IMR-90 (cell line): ENCODE results near the gene NACC1. TPM values are rescaled to one million over a fixed set of nuclear protein-coding genes. Genes with fewer than 3 reads are reported as not detected.

Experiments used
- ATAC-seq: fragments of 200-7000 bp; cut with Tn5 transposase; 2 replicates; pipeline ENCODE4 v1.9.1; 2020; ENCODE audit warnings: low read depth, mild to moderate bottlenecking, moderate library complexity
- BruUV-seq: library from RNA; stranded (reverse); fragments of 400-500 nt; replicated peaks from 2 replicates; lab custom pipeline; 2021; lab: Mats Ljungman, UMichigan
- CTCF ChIA-PET: fragments of 300-600 bp; formaldehyde crosslinking; extraction: SDS; loops from one replicate; lab custom pipeline; 2021; ENCODE audit warnings: antibody characterized with exemption; lab: Yijun Ruan, JAX
- POLR2A ChIA-PET: fragments of 300-600 bp; sonication (Branson Sonifier 250); formaldehyde crosslinking; loops from one replicate; lab custom pipeline; 2022; ENCODE audit warnings: antibody characterized with exemption; ENCODE audit not compliant: unreplicated experiment; lab: Charles Lee
- DNase-seq: peaks from one replicate; pipeline ENCODE4 v3.0.0; 2013
- H2AFZ ChIP-seq: replicated peaks from 2 replicates; pipeline ENCODE3; 2013; ENCODE audit warnings: low read length, mild to moderate bottlenecking; ENCODE audit not compliant: poor library complexity
- H2AK5ac ChIP-seq: 2 replicates; pipeline ENCODE4 v1.6.1; 2013; ENCODE audit warnings: low read depth, low read length, inconsistent platforms
- H2AK9ac ChIP-seq: replicated peaks from 2 replicates; pipeline ENCODE3; 2013; ENCODE audit warnings: mild to moderate bottlenecking, low read depth, low read length, moderate library complexity; ENCODE audit not compliant: poor library complexity
- H2BK120ac ChIP-seq: 2 replicates; pipeline ENCODE4 v1.6.1; 2013; ENCODE audit warnings: low read depth, low read length, inconsistent platforms
- H2BK15ac ChIP-seq: 3 replicates; pipeline ENCODE4 v1.6.1; 2013; ENCODE audit warnings: low read depth, low read length, inconsistent platforms
- H2BK20ac ChIP-seq: 2 replicates; pipeline ENCODE4 v1.6.1; 2013; ENCODE audit warnings: low read depth, mild to moderate bottlenecking, inconsistent platforms, low read length, moderate library complexity
- H2BK5ac ChIP-seq: 2 replicates; pipeline ENCODE4 v1.6.1; 2013; ENCODE audit warnings: mild to moderate bottlenecking, low read depth, low read length, inconsistent platforms; ENCODE audit not compliant: poor library complexity, severe bottlenecking
- H3K14ac ChIP-seq: replicated peaks from 2 replicates; pipeline ENCODE4 v1.6.1; 2013; ENCODE audit warnings: low read depth, low read length, inconsistent platforms
- H3K18ac ChIP-seq: 2 replicates; pipeline ENCODE4 v1.6.1; 2013; ENCODE audit warnings: low read depth, low read length, control low read depth
- H3K23ac ChIP-seq: 2 replicates; pipeline ENCODE4 v1.6.1; 2013; ENCODE audit warnings: low read depth, low read length, inconsistent platforms
- H3K27ac ChIP-seq: 2 replicates; pipeline ENCODE4 v1.5.1; 2013; ENCODE audit warnings: mild to moderate bottlenecking, control low read depth, low read length; ENCODE audit not compliant: insufficient read depth
- H3K27me3 ChIP-seq: 2 replicates; pipeline ENCODE4 v1.6.1; 2013; ENCODE audit warnings: low read length; ENCODE audit not compliant: control insufficient read depth, insufficient read depth
- H3K36me3 ChIP-seq: 2 replicates; pipeline ENCODE4 v1.6.1; 2013; ENCODE audit warnings: low read length, mixed read lengths; ENCODE audit not compliant: control insufficient read depth, insufficient read depth
- H3K4ac ChIP-seq: 2 replicates; pipeline ENCODE4 v1.6.1; 2013; ENCODE audit warnings: low read depth, low read length, inconsistent platforms
- H3K4me1 ChIP-seq: 2 replicates; pipeline ENCODE4 v1.6.1; 2013; ENCODE audit warnings: low read length, mixed read lengths; ENCODE audit not compliant: control insufficient read depth, insufficient read depth
- H3K4me2 ChIP-seq: 2 replicates; pipeline ENCODE4 v1.6.1; 2013; ENCODE audit warnings: low read depth, mild to moderate bottlenecking, control low read depth, low read length, moderate library complexity
- H3K4me3 ChIP-seq: 2 replicates; pipeline ENCODE4 v1.5.1; 2013; ENCODE audit warnings: low read depth, mild to moderate bottlenecking, control low read depth, low read length, moderate library complexity; ENCODE audit not compliant: insufficient read depth
- H3K56ac ChIP-seq: 2 replicates; pipeline ENCODE4 v1.6.1; 2013; ENCODE audit warnings: low read length, inconsistent platforms; ENCODE audit not compliant: insufficient read depth; ENCODE audit errors: extremely low read depth
- H3K79me1 ChIP-seq, 2 experiments: 2 replicates each; pipeline ENCODE4 v1.6.1; 2013; ENCODE audit warnings: low read length in 2 of 2, inconsistent platforms in 1 of 2, low read depth in 1 of 2
- H3K9ac ChIP-seq: 2 replicates; pipeline ENCODE4 v1.6.1; 2013; ENCODE audit warnings: low read depth, low read length, control low read depth
- H3K9me1 ChIP-seq: 2 replicates; pipeline ENCODE4 v1.6.1; 2013; ENCODE audit warnings: low read length, inconsistent platforms; ENCODE audit not compliant: insufficient read depth
- H3K9me3 ChIP-seq: 2 replicates; pipeline ENCODE4 v1.6.1; 2013; ENCODE audit warnings: low read length; ENCODE audit not compliant: control insufficient read depth, insufficient read depth
- H4K20me1 ChIP-seq: 2 replicates; pipeline ENCODE4 v1.6.1; 2013; ENCODE audit warnings: low read length, inconsistent platforms; ENCODE audit not compliant: insufficient read depth
- H4K5ac ChIP-seq: 2 replicates; pipeline ENCODE4 v1.6.1; 2013; ENCODE audit warnings: mild to moderate bottlenecking, low read depth, low read length, control low read depth
- H4K8ac ChIP-seq, 2 experiments: 2 replicates each; pipeline ENCODE4 v1.6.1; 2013; ENCODE audit warnings: low read depth in 2 of 2, low read length in 2 of 2, control low read depth in 1 of 2, inconsistent platforms in 1 of 2
- H4K91ac ChIP-seq: 2 replicates; pipeline ENCODE4 v1.6.1; 2013; ENCODE audit warnings: low read depth, low read length, inconsistent platforms; ENCODE audit not compliant: insufficient read depth
- FOS ChIP-seq: fragments of 150-350 bp; IDR thresholded peaks from 2 replicates; pipeline ENCODE4 v1.6.1; 2016; ENCODE audit warnings: low read depth, low read length
- MAZ ChIP-seq: IDR thresholded peaks from 2 replicates; pipeline ENCODE4 v1.6.1; 2012; ENCODE audit warnings: low read depth, mild to moderate bottlenecking, low read length, improper control_type of control experiment, moderate library complexity, borderline replicate concordance
- SMC3 ChIP-seq: fragments of 150-350 bp; IDR thresholded peaks from 2 replicates; pipeline ENCODE4 v1.6.1; 2016; ENCODE audit warnings: low read depth, mild to moderate bottlenecking, antibody characterized with exemption, low read length, moderate library complexity
- WGBS, 2 experiments: methylation state at CpG; one replicate each; pipeline versions ENCODE4 v1.1.5 to v1.1.7; 2013; ENCODE audit warnings: missing lambda C conversion rate in 2 of 2; ENCODE audit not compliant: insufficient read length in 1 of 2; ENCODE audit errors: extremely low coverage in 2 of 2; 5-methylcytosine and 5-hydroxymethylcytosine counted together
- dilution Hi-C: fragments of 300-500 bp; cut with HindIII; formaldehyde crosslinking; loops from one replicate; pipeline ENCODE4 v1.14.3; 2018; ENCODE audit warnings: low sequenced_read_pairs; ENCODE audit not compliant: unreplicated experiment
- in situ Hi-C: fragments of 300-500 bp; cut with MboI; formaldehyde crosslinking; loops from 3 replicates; pipeline ENCODE4 v1.14.3; 2019; ENCODE audit warnings: low sequenced_read_pairs, inconsistent platforms, mixed read lengths
- intact Hi-C: fragments of 100-400 bp; cut with micrococcal nuclease; formaldehyde crosslinking; loops from 2 replicates; pipeline ENCODE4 v1.10.0; 2022
- polyA plus RNA-seq, 3 experiments: library from polyadenylated mRNA; depleted of rRNA; stranded (reverse); fragments of >200 nt; gene quantifications; 2 replicates each; pipeline ENCODE4 v1.2.3, GENCODE V29; 2012; ENCODE audit warnings: low replicate concordance in 1 of 3
- total RNA-seq: library from RNA; depleted of rRNA; stranded (reverse); fragments of >200 nt; gene quantifications from 2 replicates; pipeline ENCODE4 v1.2.3, GENCODE V29; 2012

The NACC1 gene
- total and polyA plus RNA-seq, 2 of the 4 experiments (the other 2 are of a cell fraction), result 42.5 to 181 TPM

DNA sequence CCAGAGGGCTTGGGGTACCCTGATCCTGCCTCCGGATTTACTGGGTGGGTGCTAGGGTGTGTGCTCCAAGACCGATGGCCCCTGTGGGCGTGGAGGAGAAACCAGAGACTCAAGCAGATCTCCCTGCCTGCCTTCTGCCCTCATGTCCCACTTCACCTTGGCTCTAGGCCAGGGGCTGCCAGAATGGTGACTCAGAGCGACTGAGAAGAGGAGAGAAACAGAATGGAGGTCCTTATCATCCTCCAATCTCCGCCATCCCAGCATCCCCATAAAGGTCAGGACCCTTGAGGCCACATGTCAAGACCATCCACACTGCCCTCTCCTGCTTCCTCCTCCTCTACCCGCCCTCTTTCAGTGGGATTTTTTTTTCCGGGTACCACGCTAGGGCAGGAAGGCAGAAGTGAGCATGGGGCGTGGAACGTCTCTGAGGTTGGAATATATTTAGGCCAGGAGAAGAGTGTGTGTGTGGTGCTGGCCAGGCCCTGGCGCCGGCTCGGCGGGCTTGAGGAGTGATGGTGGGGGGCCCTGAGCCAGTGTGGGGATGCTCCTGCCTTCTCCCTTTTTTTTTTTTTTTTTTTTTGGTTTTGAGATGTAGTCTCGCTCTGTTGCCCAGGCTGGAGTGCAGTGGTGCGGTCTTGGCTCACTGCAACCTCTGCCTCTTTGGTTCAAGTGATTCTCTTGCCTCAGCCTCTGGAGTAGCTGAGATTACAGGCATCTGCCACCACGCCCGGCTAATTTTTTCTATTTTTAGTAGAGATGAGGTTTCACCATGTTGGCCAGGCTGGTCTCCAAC is 54.5 kb downstream of the NACC1 start:
- no peak overlapping the region for H3K9ac ChIP-seq
- no peak overlapping the region for H3K4me3 ChIP-seq
- peak overlapping the region; percentile 71 for H2AFZ ChIP-seq
- peak overlapping the region; percentile 59; the same call in 1 of the 2 replicates for H3K23ac ChIP-seq
- POLR2A ChIA-PET, result no interaction called here
- peak overlapping the region; percentile 80 for H4K5ac ChIP-seq
- H3K14ac ChIP-seq, result peak overlapping the region; percentile 66
- H3K27me3 ChIP-seq, result no peaks in the 10 kb centered on the region
- H3K9me3 ChIP-seq, result no peaks in the 10 kb centered on the region
- peak; percentile 37 for ATAC-seq
- intact Hi-C loops, result no loop called here
- BruUV-seq, result no TSS peak
- peak overlapping the region; percentile 81 to 90 for H4K8ac ChIP-seq
- H2AK5ac ChIP-seq, result peak overlapping the region; percentile 94
- CTCF ChIA-PET, result interaction anchor here (0.6 kb wide), 1 partner anchor 23 kb away, joined by 3 read pairs; no protein-coding TSS in a partner anchor
- no peak overlapping the region for H3K56ac ChIP-seq
- peaks cover 19% of the 10 kb centered on the region for H3K9me1 ChIP-seq
- peak overlapping the region; percentile 93 for H2BK15ac ChIP-seq
- dilution Hi-C loops, result no loop called here
- in situ Hi-C loops, result no loop called here
- peak overlapping the region; percentile 77 for H2BK5ac ChIP-seq
- peak overlapping the region; percentile 93 for H3K4ac ChIP-seq
- peak overlapping the region; percentile 40; the same call in 1 of the 2 replicates for H3K4me2 ChIP-seq
- H4K91ac ChIP-seq, result peak overlapping the region; percentile 98
- H3K4me1 ChIP-seq, result peaks cover 16% of the 10 kb centered on the region
- TF ChIP-seq FOS (peak; percentile 46; the same call in 1 of the 2 replicates), MAZ (no peak), SMC3 (no peak)
- H2AK9ac ChIP-seq, result peak overlapping the region; percentile 96
- H3K27ac ChIP-seq, result peak overlapping the region; percentile 70
- WGBS, 2 experiments, result no CpG with 5 or more reads among the region's 18 CpGs
- H3K79me1 ChIP-seq, result peaks cover 0 to 41% of the 10 kb centered on the region in 2 experiments; a peak in 2 of 4 replicates
- peak overlapping the region; percentile 94 for H2BK120ac ChIP-seq
- no peaks in the 10 kb centered on the region for H4K20me1 ChIP-seq
- no peaks in the 10 kb centered on the region for H3K36me3 ChIP-seq
- peak; percentile 83 for DNase-seq
- H3K18ac ChIP-seq, result peak overlapping the region; percentile 42
- H2BK20ac ChIP-seq, result peak overlapping the region; percentile 94
